Stimulated activated CD8-positive, alpha-beta memory T cell treated with anti-CD3 and anti-CD28 coated beads, Interleukin-7, amount 100 ng/mL, for 4 hours (primary cell): ENCODE measurements around the gene TSACC.
"Not testable (repeated sequence)": the region's sequence is repeated elsewhere in the genome, so short reads cannot be mapped to it uniquely, and the experiment has no call there.

Experiments
- DNase-seq, 2 donors: peaks; one replicate each; pipeline ENCODE4 v3.0.0-alpha.2; 2020; ENCODE audit warnings: low read depth in 2 of 2

The TSACC gene

DNA sequence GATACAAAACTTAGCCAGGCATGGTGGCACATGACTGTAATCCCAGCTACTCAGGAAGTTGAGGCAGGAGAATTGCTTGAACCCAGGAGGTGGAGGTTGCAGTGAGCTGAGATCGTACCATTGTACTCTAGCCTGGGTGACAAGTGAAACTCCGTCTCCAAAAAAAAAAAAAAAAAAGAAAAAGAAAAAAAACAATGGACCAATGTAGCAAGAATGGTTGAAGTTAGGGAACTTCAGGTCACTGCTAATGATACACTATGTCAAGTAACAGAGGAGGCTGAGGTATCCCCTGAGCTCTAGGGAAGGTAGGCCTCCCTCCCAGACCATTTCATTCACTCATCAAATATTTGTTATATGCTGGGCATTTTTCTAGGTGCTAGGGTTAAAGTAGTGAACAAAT lies 7.7 kb downstream of the TSACC start:
- DNase-seq, result not testable (repeated sequence)

- no peak for DNase-seq
These were observed 8.3 kb downstream of the TSACC start for GRCh38 chr1:156346636-156347035.

- no peak for DNase-seq
These were observed 9.0 kb downstream of the TSACC start for GRCh38 chr1:156347331-156347730.

- DNase-seq, result not testable (repeated sequence)
These were observed 14.2 kb downstream of the TSACC start for GRCh38 chr1:156352481-156352880.

- DNase-seq, result no peak
These were observed 18.0 kb downstream of the TSACC start for GRCh38 chr1:156356262-156356874.

GRCh38 chr1:156356875-156357534 lies 18.7 kb downstream of the TSACC start:
- peak; percentile 14 to 56 for DNase-seq

DNA sequence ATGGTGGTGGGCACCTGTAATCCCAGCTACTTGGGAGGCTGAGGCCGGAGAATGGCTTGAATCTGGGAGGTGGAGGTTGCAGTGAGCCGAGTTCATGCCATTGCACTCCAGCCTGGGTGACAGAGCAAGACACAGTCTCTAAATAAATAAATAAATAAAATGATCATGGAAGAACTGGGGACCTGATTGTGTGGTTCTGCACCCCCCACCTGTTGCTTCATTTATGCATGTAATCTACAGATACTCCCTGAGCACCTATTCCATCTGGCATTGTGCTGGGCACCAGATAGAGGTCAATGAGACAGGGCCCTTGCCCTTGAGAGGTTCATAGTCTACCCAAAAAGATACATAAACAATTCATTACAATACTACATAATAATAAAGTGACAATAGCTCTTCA lies 19.7 kb downstream of the TSACC start:
- no peak for DNase-seq

- DNase-seq, result no peak
These were observed 20.3 kb downstream of the TSACC start for GRCh38 chr1:156358641-156359040.

- no peak for DNase-seq
These were observed 20.9 kb downstream of the TSACC start for GRCh38 chr1:156359249-156359648.

- no peak for DNase-seq
These were observed 21.6 kb downstream of the TSACC start for GRCh38 chr1:156359973-156360372.

GRCh38 chr1:156360534-156360933 lies 22.2 kb downstream of the TSACC start:
- DNase-seq, result no peak

GRCh38 chr1:156365754-156366153 lies 27.4 kb downstream of the TSACC start:
- DNase-seq, result no peak

DNA sequence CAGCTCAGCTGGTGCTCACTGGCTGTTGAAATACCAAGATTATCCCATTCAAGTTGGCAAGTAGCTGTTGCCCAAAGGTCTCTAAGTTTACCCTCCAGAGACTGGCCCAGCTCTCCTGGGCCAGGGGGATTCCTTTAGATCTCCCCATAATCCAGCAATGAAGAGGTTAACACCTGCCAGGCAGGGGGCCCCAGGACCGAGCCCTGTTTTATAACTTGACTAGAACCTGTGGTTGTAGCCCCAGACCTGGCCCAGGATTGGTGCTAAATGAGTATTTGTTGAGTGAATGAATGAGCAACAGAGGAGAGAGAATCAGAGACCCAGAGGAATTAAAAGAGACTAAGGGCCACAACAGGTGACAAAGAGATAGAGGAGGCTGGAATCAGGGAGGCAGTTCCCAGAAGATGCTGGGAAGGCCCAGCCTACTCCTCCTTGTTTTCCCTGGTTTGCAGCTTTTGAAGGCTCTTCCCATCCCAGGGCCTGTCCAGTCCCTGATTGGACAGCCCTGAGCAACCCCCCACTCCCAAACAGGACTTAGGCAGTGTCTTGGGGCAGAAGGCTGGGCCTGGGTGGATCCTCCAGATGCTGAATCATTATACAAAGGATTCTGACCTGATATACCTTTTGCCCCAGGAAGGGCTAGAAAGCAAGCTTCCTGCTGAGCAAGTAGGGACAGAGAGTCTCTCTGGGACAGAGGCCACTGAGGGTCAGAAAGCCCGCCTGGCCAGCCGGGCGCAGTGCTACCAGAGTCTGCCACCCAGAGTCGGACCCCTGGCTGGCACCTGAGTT lies 28.2 kb downstream of the TSACC start:
- DNase-seq, result no peak

DNA sequence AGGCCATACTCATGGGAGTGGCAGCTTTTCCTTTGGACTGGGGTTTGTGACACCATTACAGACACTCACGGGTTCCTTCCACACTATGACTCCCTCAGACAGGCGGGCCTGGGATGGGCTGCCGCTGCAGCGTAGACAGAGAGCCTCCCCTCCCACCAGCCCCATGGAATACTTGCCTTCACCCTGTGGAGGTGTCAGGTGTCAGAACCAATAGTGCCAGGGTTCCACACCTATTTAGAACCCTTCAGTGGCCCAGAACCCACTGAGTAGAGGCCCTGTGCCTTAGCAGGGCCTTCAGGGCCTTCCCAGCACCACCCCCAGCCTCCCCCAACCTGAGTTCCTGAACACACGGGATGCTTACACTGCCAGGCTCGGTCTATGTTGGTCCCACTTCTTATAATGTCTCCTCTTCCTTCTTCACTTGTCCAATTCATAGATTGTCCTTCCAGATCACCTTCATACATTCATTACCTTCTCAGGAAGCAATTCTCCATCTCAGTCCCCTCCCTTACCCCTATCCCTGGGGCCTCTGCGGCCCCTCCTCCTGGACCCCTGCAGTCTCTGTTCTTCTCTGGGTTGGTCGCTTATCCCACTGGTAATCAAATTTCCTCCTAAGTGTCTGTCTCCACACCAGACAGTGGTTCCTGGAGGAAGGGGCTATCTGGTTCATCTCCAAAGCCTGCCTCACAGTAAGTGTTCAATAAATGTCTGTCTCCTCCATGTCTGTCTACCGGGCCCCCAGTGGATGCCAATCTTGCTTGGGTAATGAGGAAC lies 29.2 kb downstream of the TSACC start:
- DNase-seq, result no peak

DNA sequence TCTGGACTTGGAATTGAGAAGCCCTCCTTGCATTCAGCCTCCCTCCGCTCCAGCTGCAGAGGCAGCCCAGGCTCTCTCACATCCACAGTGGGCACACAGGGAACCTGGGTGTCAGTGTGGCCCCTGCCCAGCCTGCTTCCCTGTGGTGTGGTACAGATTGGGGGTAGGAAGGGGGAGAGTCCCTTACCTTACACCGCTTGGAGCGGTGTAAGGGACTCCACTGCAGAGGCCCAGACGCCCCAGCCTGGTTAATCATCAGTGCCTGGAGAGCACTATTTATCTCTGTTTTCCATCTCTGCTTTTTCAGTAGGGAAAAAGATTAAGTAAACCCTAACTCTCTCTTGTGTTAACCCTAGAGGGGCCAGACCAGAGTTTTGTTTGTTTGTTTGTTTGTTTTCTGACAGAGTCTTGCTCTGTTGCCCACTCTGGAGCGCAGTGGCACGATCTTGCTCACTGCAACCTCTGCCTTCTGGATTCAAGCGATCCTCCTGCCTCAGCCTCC lies 29.9 kb downstream of the TSACC start:
- DNase-seq, result no peak

GRCh38 chr1:156368889-156369684 lies 30.8 kb downstream of the TSACC start, which contains the start of gene RHBG:
Gene RHBG (plus strand): TSS chr1:156369211. CDS start chr1:156369250, 39 bp downstream.
- DNase-seq, result no peak

DNA sequence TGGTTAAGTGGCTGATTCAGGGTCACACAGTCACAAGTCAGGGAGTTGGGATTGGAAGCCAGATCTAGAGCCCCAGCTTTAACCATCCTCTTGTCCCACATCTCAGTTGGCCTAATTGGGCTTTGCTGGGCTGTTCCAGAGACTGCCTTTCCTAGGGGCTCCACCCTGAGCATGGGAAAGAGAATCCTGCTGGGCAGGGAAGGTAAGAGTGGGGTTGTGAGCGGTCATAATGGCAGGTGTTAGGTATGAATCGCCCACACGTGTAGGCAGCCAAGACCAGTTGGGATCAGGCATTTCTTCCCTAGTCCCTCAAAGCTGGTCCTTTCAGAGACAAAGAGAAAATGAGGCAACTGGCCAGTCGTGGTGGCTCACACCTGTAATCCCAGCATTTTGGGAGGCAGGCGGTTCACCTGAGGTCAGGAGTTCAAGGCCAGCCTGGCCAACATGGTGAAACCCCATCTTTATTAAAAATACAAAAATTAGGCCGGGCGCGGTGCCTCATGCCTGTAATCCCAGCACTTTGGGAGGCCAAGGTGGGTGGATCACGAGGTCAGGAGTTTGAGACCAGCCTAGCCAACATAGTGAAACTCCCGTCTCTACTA lies 31.5 kb downstream of the TSACC start:
- DNase-seq, result not testable (repeated sequence)

DNA sequence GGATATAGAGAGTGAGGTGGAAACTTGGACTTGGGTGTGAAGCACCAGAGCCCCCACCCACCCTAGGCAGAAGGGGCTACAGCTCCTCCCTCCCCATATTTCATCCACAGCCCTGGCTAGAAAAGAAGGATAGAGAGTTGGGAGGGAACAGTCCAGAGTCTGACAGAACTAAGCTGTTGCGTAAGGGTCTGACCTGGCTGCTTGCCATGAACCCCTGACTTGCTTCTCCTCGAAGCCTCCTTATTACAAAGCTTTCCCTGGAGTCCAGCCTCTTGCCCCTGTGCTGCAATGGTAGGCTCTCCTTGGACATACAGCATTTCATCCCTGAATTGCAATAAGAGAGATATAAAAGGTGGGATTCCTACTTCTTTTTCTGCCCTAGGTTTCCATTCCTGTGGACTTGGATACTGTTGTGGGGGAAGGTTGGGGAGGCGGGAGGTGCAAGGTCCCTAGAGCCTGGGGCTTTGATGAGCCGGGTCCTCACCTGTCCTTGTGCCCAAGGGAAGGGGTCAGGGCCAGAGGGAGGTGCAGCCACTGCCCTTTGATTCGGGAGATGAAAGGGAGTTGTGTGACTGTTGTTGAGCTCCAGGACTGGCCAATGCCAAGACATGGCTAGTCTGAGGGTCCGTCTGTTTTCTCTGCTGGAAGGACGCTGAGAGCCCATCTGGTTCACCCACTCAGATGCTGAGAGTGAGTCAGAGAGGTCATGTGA lies 33.4 kb downstream of the TSACC start:
- no peak for DNase-seq

DNA sequence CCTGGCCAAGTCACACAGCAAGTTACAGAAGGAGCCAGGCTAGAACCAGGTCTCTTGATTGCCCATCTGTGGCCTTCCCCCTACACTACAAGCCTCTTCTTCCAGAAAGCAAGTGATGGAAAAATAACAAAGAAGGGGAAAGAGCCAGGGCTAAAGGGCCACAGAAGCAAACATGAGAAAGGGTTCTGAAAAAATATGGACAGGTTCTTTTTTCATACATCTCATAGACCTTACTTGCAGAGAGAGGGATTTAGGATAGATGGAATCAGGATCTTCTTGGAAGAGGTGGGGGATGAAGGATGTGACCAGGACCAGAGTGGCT lies 33.9 kb downstream of the TSACC start:
- DNase-seq, result no peak

DNA sequence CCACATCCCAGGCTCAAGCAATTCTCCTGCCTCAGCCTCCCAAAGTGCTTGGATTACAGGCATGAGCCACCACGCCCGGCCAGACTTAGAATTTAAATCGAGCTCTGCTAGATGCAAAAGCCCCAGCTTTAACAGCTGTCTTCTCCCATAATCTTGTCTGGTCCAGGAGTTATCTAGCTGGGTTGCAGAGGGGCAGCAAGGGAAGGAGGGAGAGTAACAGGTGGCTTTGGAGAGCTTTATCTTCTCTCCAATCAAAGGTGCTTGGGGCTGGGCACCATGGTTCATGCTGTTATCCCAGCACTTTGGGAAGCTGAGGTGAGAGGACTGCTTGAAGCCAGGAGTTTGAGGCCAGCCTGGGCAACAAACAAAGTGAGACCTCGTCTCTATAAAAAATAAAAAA lies 34.5 kb downstream of the TSACC start:
- no peak for DNase-seq
